ENCODE results near the gene PAOX.

The PAOX gene

DNA sequence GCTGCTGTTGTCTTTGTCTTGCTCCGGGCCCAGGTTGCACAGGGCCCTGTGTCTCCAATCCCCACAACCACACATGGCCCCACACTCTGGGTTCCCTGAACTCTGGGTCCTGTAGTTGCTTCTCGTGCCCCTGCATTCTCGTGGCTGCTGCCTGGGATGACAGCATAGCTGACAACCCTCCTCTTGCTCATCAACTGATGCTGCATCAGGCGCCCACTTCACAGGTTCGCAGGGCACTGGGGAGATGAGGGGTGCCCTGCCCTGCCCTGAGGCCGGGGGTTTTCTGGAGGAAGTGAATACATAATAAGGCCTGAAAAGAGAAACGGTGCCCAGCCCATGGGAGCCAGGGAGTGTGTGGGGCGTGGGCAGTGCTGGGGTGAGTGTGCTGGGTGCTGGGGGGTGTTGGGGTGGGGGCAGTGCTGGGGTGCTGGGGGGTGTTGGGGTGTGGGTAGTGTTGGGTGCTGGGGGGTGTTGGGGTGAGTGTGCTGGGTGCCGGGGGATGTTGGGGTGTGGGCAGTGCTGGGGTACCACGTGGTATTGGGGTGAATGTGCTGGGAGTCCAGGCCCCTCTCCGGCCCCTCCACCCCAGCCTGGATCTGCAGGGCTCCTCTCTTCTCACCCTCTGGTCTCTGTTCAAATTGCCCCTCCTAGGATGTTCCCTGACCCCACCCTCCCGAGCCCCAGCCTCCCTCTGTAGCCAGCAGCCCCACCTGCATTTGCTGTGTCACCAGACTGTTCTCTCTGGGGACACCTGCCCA lies 12.9 kb downstream of the PAOX start:
- no peak overlapping the region for H3K4me3 ChIP-seq (ENCODE audit: severe bottlenecking)
- H3K27ac ChIP-seq (ENCODE audit: poor library complexity, severe bottlenecking) = no peak overlapping the region
- peaks cover 16% of the 10 kb centered on the region for H3K36me3 ChIP-seq (ENCODE audit: low read depth)
- ATAC-seq (ENCODE audit: low read depth) (no peak), DNase-seq (ENCODE audit: low spot score) (peak; percentile 34)
- H3K27me3 ChIP-seq (ENCODE audit: insufficient read depth, poor library complexity, severe bottlenecking) = no peaks in the 10 kb centered on the region
- TF ChIP-seq, protein P1, sequence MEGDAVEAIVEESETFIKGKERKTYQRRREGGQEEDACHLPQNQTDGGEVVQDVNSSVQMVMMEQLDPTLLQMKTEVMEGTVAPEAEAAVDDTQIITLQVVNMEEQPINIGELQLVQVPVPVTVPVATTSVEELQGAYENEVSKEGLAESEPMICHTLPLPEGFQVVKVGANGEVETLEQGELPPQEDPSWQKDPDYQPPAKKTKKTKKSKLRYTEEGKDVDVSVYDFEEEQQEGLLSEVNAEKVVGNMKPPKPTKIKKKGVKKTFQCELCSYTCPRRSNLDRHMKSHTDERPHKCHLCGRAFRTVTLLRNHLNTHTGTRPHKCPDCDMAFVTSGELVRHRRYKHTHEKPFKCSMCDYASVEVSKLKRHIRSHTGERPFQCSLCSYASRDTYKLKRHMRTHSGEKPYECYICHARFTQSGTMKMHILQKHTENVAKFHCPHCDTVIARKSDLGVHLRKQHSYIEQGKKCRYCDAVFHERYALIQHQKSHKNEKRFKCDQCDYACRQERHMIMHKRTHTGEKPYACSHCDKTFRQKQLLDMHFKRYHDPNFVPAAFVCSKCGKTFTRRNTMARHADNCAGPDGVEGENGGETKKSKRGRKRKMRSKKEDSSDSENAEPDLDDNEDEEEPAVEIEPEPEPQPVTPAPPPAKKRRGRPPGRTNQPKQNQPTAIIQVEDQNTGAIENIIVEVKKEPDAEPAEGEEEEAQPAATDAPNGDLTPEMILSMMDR (IDR thresholded peaks at IDR 0.05; ENCODE audit: poor library complexity, severe bottlenecking) = no peak
- no peaks in the 10 kb centered on the region for H3K9me3 ChIP-seq (ENCODE audit: severe bottlenecking)
- H3K4me1 ChIP-seq (ENCODE audit: insufficient read depth, poor library complexity, severe bottlenecking) = peaks cover 5% of the 10 kb centered on the region

DNA sequence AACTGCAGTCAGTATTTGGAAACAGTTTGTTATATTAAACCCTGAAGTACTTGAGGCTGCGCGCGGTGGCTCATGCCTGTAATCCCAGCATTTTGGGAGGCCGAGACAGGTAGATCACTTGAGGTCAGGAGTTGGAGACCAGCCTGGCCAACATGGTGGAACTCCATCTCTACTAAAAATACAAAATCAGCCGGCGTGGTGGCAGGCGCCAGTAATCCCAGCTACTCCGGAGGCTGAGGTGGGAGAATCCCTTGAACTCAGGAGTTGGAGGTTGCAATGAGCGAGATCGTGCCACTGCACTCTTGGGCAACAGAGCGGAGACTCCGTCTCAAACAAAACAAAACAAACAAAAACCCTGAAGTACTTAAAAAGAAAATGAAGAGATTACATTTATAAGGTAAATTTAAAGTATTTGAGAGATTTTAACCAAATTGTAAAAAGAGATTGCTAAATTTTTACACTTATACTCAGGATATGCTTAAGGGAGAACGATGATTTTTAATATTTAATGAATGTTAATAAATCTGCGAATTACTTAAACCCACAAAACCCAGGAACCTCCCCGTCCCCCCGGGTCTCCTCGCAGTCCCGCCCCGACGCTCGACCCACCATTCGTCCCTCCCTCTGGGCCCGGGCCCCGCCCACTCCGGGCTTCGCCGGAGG lies 14.5 kb downstream of the PAOX start:
- H3K4me3 ChIP-seq (ENCODE audit: severe bottlenecking) = peak overlapping the region; percentile 75
- H3K36me3 ChIP-seq (ENCODE audit: low read depth) = peaks cover 29% of the 10 kb centered on the region
- DNase-seq (ENCODE audit: low spot score) (peak; percentile 8), ATAC-seq (ENCODE audit: low read depth) (no peak)
- no peaks in the 10 kb centered on the region for H3K27me3 ChIP-seq (ENCODE audit: insufficient read depth, poor library complexity, severe bottlenecking)
- H3K9me3 ChIP-seq (ENCODE audit: severe bottlenecking) = no peaks in the 10 kb centered on the region
- TF ChIP-seq, protein P1 (IDR thresholded peaks at IDR 0.05; ENCODE audit: poor library complexity, severe bottlenecking) = no peak
- peaks cover 5% of the 10 kb centered on the region for H3K4me1 ChIP-seq (ENCODE audit: insufficient read depth, poor library complexity, severe bottlenecking)
- peak overlapping the region; percentile 56 for H3K27ac ChIP-seq (ENCODE audit: poor library complexity, severe bottlenecking)

DNA sequence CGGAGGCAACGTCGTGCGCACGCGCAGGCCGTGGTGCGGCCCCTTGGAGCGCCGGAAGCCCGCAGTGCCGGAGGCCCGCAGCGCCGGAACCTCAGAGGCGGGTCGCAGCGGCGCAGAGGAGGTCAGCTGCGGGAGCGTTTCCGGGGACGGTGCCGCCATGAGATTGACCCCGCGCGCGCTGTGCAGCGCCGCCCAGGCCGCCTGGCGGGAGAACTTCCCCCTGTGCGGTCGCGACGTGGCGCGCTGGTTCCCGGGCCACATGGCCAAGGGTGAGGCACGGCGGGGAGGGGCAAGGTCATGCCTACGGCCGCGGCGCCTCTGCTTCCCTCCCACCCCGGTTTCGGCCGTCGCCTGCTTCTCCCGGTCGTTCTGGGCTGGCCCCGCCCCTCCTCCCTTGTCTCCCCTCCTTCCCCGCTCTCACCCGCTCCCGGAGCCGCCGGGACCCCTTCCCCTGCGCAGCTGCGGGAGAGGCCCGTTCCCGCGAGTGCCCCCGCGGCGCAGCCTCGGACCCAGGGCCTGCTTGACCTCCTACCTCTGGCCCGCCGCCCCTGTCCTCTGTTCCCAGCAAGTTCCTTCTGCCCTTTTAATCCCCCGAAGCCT lies 15.1 kb downstream of the PAOX start, which contains the start of gene MTG1:
Gene MTG1 (plus strand): TSS at position 94 of the 600 bp plus-strand sequence. CDS start 64 bp downstream, at position 158.
- peak; percentile 98 for ATAC-seq (ENCODE audit: low read depth)
- H3K36me3 ChIP-seq (ENCODE audit: low read depth) = peaks cover 35% of the 10 kb centered on the region
- peak within 1 kb of the TSS; percentile 75 for H3K4me3 ChIP-seq (ENCODE audit: severe bottlenecking)
- no peaks in the 10 kb centered on the region for H3K9me3 ChIP-seq (ENCODE audit: severe bottlenecking)
- no peaks in the 10 kb centered on the region for H3K27me3 ChIP-seq (ENCODE audit: insufficient read depth, poor library complexity, severe bottlenecking)
- TF ChIP-seq, protein P1 (IDR thresholded peaks at IDR 0.05; ENCODE audit: poor library complexity, severe bottlenecking) = no peak
- peak within 1 kb of the TSS; percentile 56 for H3K27ac ChIP-seq (ENCODE audit: poor library complexity, severe bottlenecking)
- peaks cover 5% of the 10 kb centered on the region for H3K4me1 ChIP-seq (ENCODE audit: insufficient read depth, poor library complexity, severe bottlenecking)
- peak; percentile 89 for DNase-seq (ENCODE audit: low spot score)

DNA sequence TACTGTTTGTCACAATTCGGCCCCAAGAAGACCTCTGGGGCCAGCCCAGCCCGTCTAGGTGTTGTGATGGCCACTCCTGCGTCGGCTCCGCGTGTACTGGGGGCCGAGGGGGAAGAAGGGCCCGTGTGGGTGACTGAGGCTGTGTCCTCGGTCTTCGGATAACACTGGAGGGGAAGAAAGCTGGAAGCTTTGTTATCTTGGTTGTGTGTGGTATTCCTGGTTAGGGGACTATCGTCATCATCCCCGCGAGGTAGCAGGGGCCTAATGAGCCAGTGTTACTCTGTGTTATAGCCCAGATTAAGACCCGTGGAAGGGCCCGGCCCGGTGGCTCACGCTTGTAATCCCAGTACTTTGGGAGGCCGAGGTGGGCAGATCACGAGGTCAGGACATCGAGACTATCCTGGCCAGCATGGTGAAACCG lies 15.7 kb downstream of the PAOX start:
- peaks cover 5% of the 10 kb centered on the region for H3K4me1 ChIP-seq (ENCODE audit: insufficient read depth, poor library complexity, severe bottlenecking)
- ATAC-seq (ENCODE audit: low read depth) = no peak
- peak; percentile 23 for DNase-seq (ENCODE audit: low spot score)
- H3K27me3 ChIP-seq (ENCODE audit: insufficient read depth, poor library complexity, severe bottlenecking) = no peaks in the 10 kb centered on the region
- peak overlapping the region; percentile 75 for H3K4me3 ChIP-seq (ENCODE audit: severe bottlenecking)
- TF ChIP-seq, protein P1 (IDR thresholded peaks at IDR 0.05; ENCODE audit: poor library complexity, severe bottlenecking) = no peak
- peaks cover 42% of the 10 kb centered on the region for H3K36me3 ChIP-seq (ENCODE audit: low read depth)
- H3K27ac ChIP-seq (ENCODE audit: poor library complexity, severe bottlenecking) = peak overlapping the region; percentile 56
- H3K9me3 ChIP-seq (ENCODE audit: severe bottlenecking) = no peaks in the 10 kb centered on the region

Measured in RWPE2 (cell line).